CD14-positive monocyte (primary cell): ENCODE data around the gene CLTC. TPM values are rescaled to one million over a fixed set of nuclear protein-coding genes. Genes with fewer than 3 reads are reported as not detected.
A peak's percentile ranks its signal among the peaks of the same experiment; 100 is the strongest.
"Not testable (repeated sequence)": the region's sequence is repeated elsewhere in the genome, so short reads cannot be mapped to it uniquely, and the experiment has no call there.

Experiments
- DNase-seq, 3 donors: peaks; one replicate each; pipeline ENCODE4 v3.0.0-alpha.2; 2011 to 2022
- H2AFZ ChIP-seq: 2 replicates; pipeline ENCODE4 v1.6.0; 2012; ENCODE audit warnings: mild to moderate bottlenecking, low read depth, low read length, inconsistent platforms; ENCODE audit not compliant: insufficient read depth, poor library complexity, severe bottlenecking
- H3K27ac ChIP-seq, 2 donors: 1 replicate in 1 of 2; 2 replicates in 1 of 2; pipeline ENCODE4 v1.5.1; 2012 to 2013; ENCODE audit warnings: low read length in 2 of 2, control low read depth in 1 of 2, inconsistent platforms in 1 of 2, low read depth in 1 of 2, mild to moderate bottlenecking in 1 of 2
- H3K27me3 ChIP-seq, 2 donors: one replicate each; pipeline versions ENCODE4 v1.6.0 to v1.6.1; 2011 to 2013; ENCODE audit warnings: low read length in 2 of 2; ENCODE audit not compliant: control insufficient read depth in 2 of 2, insufficient read depth in 2 of 2
- H3K36me3 ChIP-seq, 2 donors: replicated peaks in 1 of 2; 1 replicate in 1 of 2; 2 replicates in 1 of 2; pipeline versions ENCODE4 v1.5.1 to v1.6.1; 2012 to 2013; ENCODE audit warnings: low read length in 2 of 2, control low read depth in 1 of 2, inconsistent platforms in 1 of 2, mild to moderate bottlenecking in 1 of 2; ENCODE audit not compliant: insufficient read depth in 2 of 2, control insufficient read depth in 1 of 2
- H3K4me1 ChIP-seq, 2 donors: 1 replicate in 1 of 2; 2 replicates in 1 of 2; pipeline versions ENCODE4 v1.5.1 to v1.6.1; 2012 to 2013; ENCODE audit warnings: low read length in 2 of 2, control low read depth in 1 of 2, inconsistent platforms in 1 of 2, mild to moderate bottlenecking in 1 of 2, moderate library complexity in 1 of 2; ENCODE audit not compliant: insufficient read depth in 2 of 2, control insufficient read depth in 1 of 2
- H3K4me2 ChIP-seq: replicated peaks from 2 replicates; pipeline ENCODE3; 2012; ENCODE audit warnings: low read length, moderate library complexity, mild to moderate bottlenecking; ENCODE audit not compliant: poor library complexity, severe bottlenecking; ENCODE audit errors: extremely low read depth
- H3K4me3 ChIP-seq, 3 experiments: fragments of 200-600 bp in 1 of 3; sonication (generic) in 1 of 3; replicated peaks in 1 of 3; 1 replicate in 2 of 3; 2 replicates in 1 of 3; pipeline ENCODE4 v1.5.1; 2011 to 2013; ENCODE audit warnings: low read length in 3 of 3, mild to moderate bottlenecking in 3 of 3, control low read depth in 2 of 3, low read depth in 2 of 3, inconsistent platforms in 1 of 3, moderate library complexity in 1 of 3
- H3K79me2 ChIP-seq: 2 replicates; pipeline ENCODE4 v1.6.0; 2012; ENCODE audit warnings: mild to moderate bottlenecking, control low read depth, inconsistent platforms, low read length, moderate library complexity; ENCODE audit not compliant: insufficient read depth
- H3K9ac ChIP-seq: 2 replicates; pipeline ENCODE4 v1.6.0; 2017; ENCODE audit warnings: low read length, mild to moderate bottlenecking; ENCODE audit not compliant: insufficient read depth, poor library complexity, severe bottlenecking
- H3K9me3 ChIP-seq, 2 donors: replicated peaks in 1 of 2; 1 replicate in 1 of 2; 2 replicates in 1 of 2; pipeline versions ENCODE4 v1.5.1 to v1.6.1; 2012 to 2013; ENCODE audit warnings: low read length in 2 of 2, control low read depth in 1 of 2; ENCODE audit not compliant: control insufficient read depth in 1 of 2, insufficient read depth in 1 of 2
- H4K20me1 ChIP-seq: 2 replicates; pipeline ENCODE4 v1.6.0; 2012; ENCODE audit warnings: mild to moderate bottlenecking, low read length, control low read depth, moderate library complexity; ENCODE audit not compliant: insufficient read depth
- H3K27ac Mint-ChIP-seq, 7 donors: one replicate each; pipeline ENCODE4 v1.8.0; 2020; ENCODE audit warnings: mild to moderate bottlenecking in 7 of 7, mixed read lengths in 7 of 7, moderate library complexity in 6 of 7, inconsistent platforms in 2 of 7
- H3K27me3 Mint-ChIP-seq, 3 donors: one replicate each; pipeline ENCODE4 v1.8.0; 2021 to 2022; ENCODE audit warnings: low read depth in 3 of 3, mild to moderate bottlenecking in 3 of 3, mixed read lengths in 3 of 3, moderate library complexity in 3 of 3, inconsistent platforms in 1 of 3
- H3K36me3 Mint-ChIP-seq, 2 donors: one replicate each; pipeline ENCODE4 v1.8.0; 2020; ENCODE audit warnings: mixed read lengths in 2 of 2, inconsistent platforms in 1 of 2, mild to moderate bottlenecking in 1 of 2
- H3K4me1 Mint-ChIP-seq: one replicate; pipeline ENCODE4 v1.8.0; 2020; ENCODE audit warnings: mild to moderate bottlenecking, mixed read lengths
- H3K4me3 Mint-ChIP-seq, 2 donors: one replicate each; pipeline ENCODE4 v1.8.0; 2020; ENCODE audit warnings: mild to moderate bottlenecking in 2 of 2, mixed read lengths in 2 of 2, moderate library complexity in 1 of 2
- H3K9me3 Mint-ChIP-seq, 7 donors: one replicate each; pipeline ENCODE4 v1.8.0; 2020 to 2022; ENCODE audit warnings: mixed read lengths in 7 of 7, mild to moderate bottlenecking in 6 of 7, moderate library complexity in 6 of 7, inconsistent platforms in 2 of 7
- WGBS: methylation state at CpG from one replicate; pipeline ENCODE4 v1.1.5; 2013; ENCODE audit warnings: missing lambda C conversion rate; ENCODE audit not compliant: insufficient coverage; 5-methylcytosine and 5-hydroxymethylcytosine counted together
- intact Hi-C, 2 donors: fragments of 100-400 bp; cut with micrococcal nuclease; formaldehyde crosslinking; loops; one replicate each; pipeline versions ENCODE4 v1.15.0 to v1.15.1; 2023
- polyA minus RNA-seq: library from RNA; depleted of rRNA, polyadenylated mRNA; stranded (reverse); fragments of >200 nt; gene quantifications from 2 replicates; pipeline ENCODE4 v1.2.3, GENCODE V29; 2012
- polyA plus RNA-seq, 3 donors: library from polyadenylated mRNA; depleted of rRNA in 1 of 3; unstranded in 2 of 3; stranded (reverse) in 1 of 3; fragments of 300-500 nt in 2 of 3; fragments of >200 nt in 1 of 3; fragmentation: Illumina TruSeq in 2 of 3; gene quantifications; 1 replicate in 2 of 3; 2 replicates in 1 of 3; pipeline ENCODE4 v1.2.3, GENCODE V29; 2012 to 2021
- total RNA-seq, 12 experiments: library from RNA in 1 of 12; stranded (reverse) in 1 of 12; fragments of 120-200 nt in 1 of 12; gene quantifications; one replicate each; pipeline ENCODE4 v1.2.4 and lab custom pipeline; 2013 to 2026; ENCODE audit warnings: mixed read lengths in 6 of 12, inconsistent platforms in 1 of 12
- TF ChIP-seq, protein P1 (sequence below): fragments of 200-600 bp; IDR thresholded peaks from one replicate; pipeline ENCODE4 v1.8.0; 2022; ENCODE audit warnings: antibody characterized with exemption, mild to moderate bottlenecking

Gene CLTC
- total RNA-seq (2013) = 103 TPM
- polyA plus RNA-seq (100 to 1,000 TPM in 1 of 3 donors, 10 to 100 TPM in 2; 63.3 to 102 (median 65.1) TPM), polyA minus RNA-seq (55.0 and 65.8 TPM in 2 replicates), total RNA-seq (lab: John Stamatoyannopoulos, UW) (328 to 1,045 (median 525) reads per million in 11 experiments)

DNA sequence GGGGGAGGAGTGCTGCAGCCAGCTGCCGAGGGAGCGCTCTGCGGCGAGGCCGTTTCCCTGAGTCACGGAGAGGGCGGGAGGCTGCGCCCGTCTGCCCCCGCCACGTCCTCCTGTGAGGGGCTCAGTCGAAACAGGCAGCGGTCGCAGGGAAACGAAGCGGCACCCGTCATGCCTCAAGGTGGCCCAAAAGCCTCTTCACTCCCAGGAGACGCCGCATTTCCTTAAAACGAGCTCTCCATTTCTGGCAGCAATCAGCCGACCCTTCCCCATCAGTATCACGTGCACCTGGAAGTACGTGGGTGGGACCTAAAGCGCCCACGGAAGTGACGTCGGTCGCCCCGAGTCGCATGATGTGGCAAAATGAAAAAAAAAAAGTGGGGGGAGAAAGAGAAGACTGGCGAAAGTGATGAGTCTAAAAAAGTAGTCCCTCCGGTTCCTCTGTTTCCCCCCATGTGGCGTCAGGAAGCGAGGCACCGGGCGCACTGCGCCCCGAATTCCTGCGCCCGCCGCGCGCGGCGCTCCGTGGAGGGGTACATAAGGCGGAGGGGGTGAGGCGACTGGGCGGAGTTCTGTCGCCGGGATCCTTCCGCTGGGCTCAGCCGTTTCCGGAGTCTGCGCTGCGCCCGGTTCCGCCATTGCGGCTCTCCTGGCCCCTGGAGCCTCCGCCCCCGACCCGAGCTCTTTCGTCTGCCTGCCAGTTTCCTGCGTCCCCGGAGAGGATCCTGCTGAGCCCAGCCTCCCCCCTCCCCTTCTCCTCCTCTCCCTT is at the start of gene CLTC:
Gene CLTC (plus strand): TSS at position 598 of the 766 bp plus-strand sequence. CDS start 237 bp downstream, outside the sequence.
- WGBS = under 1% methylated on average over 53 of the region's 65 CpGs
- Mint-ChIP-seq H3K4me1 (peaks cover 41% of the 10 kb centered on the region), H3K9me3 (no peaks in the 10 kb centered on the region), H3K27ac (peak within 1 kb of the TSS; percentile 99 to 100 (median 99)), H3K27me3 (peaks cover 0 to 1% (median 0%) of the 10 kb centered on the region in 3 donors), H3K4me3 (peak within 1 kb of the TSS; percentile 92 to 96), H3K36me3 (peaks cover 0 to 3% of the 10 kb centered on the region in 2 donors)
- DNase-seq = peak; percentile 91 to 98 (median 97)
- Histone ChIP-seq H3K36me3 (no peaks in the 10 kb centered on the region), H2AFZ (peak within 1 kb of the TSS; percentile 83), H3K27me3 (no peaks in the 10 kb centered on the region), H3K4me3 (peak within 1 kb of the TSS; percentile 71 to 100 (median 78)), H3K79me2 (peaks cover 61% of the 10 kb centered on the region), H3K4me2 (peak within 1 kb of the TSS; percentile 84), H3K9me3 (no peaks in the 10 kb centered on the region), H3K9ac (peak within 1 kb of the TSS; percentile 100), H3K4me1 (peaks cover 35 to 51% of the 10 kb centered on the region in 2 donors), H4K20me1 (peaks cover 39% of the 10 kb centered on the region), H3K27ac (peak within 1 kb of the TSS; percentile 98 to 100)
- intact Hi-C loops = loop anchor here in 1 of 2 donors (5.0 to 10.0 kb wide), 2 partner anchors 48 to 225 kb away; no protein-coding TSS in a partner anchor
- TF ChIP-seq, protein P1, sequence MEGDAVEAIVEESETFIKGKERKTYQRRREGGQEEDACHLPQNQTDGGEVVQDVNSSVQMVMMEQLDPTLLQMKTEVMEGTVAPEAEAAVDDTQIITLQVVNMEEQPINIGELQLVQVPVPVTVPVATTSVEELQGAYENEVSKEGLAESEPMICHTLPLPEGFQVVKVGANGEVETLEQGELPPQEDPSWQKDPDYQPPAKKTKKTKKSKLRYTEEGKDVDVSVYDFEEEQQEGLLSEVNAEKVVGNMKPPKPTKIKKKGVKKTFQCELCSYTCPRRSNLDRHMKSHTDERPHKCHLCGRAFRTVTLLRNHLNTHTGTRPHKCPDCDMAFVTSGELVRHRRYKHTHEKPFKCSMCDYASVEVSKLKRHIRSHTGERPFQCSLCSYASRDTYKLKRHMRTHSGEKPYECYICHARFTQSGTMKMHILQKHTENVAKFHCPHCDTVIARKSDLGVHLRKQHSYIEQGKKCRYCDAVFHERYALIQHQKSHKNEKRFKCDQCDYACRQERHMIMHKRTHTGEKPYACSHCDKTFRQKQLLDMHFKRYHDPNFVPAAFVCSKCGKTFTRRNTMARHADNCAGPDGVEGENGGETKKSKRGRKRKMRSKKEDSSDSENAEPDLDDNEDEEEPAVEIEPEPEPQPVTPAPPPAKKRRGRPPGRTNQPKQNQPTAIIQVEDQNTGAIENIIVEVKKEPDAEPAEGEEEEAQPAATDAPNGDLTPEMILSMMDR = no peak

DNA sequence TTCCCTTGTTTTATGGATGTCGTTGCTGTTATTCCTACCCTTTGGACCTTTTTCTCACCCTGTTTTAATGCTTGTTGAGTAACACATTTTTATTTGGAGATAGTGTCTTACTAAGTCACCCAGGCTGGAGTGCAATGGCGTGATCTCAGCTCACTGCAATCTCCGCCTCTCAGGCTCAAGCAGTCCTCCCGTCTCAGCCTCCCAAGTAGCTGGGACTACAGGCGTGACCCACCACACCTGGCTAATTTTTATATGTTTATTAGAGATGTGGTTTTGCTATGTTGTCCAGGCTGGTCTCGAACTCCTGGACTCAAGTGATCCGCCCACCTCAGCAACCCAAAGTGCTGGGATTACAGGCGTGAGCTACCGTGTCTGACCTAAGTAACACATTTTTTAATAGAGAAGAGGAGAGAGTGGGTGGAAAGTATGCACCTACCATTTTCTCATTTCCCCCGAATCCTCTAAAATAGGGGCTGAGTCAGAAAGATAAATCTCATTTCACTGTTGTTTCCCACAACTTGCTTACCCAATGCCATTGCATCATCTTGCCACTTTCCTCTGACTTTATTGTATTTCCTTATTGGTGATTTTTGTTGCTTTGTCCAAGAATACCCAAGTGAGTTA is 47.3 kb upstream of the CLTC start:
- H3K27ac Mint-ChIP-seq = peak overlapping the region; percentile 79 to 89 (median 85)
- Histone ChIP-seq H3K4me2 (no peak overlapping the region), H3K27me3 (no peaks in the 10 kb centered on the region), H3K27ac (peak overlapping the region; percentile 39 to 46), H3K4me3 (no peak overlapping the region), H3K9me3 (no peaks in the 10 kb centered on the region), H2AFZ (peak overlapping the region; percentile 9), H3K4me1 (peaks cover 8 to 13% of the 10 kb centered on the region in 2 donors), H3K79me2 (peaks cover 1% of the 10 kb centered on the region), H3K36me3 (peaks cover 0 to 6% of the 10 kb centered on the region in 2 donors), H3K9ac (no peak overlapping the region), H4K20me1 (no peaks in the 10 kb centered on the region)
- TF ChIP-seq, protein P1 = no peak
- WGBS = 68% methylated on average over 3 of the region's 10 CpGs
- no peaks in the 10 kb centered on the region for H3K9me3 Mint-ChIP-seq
- DNase-seq = peak; percentile 47 to 78 (median 63)
- peaks cover 13 to 16% of the 10 kb centered on the region in 2 donors for H3K36me3 Mint-ChIP-seq
- H3K4me1 Mint-ChIP-seq = peaks cover 12% of the 10 kb centered on the region
- H3K4me3 Mint-ChIP-seq = peak overlapping the region in 1 of 2 donors; percentile 55
- no peaks in the 10 kb centered on the region for H3K27me3 Mint-ChIP-seq
- intact Hi-C loops = no loop called here

DNA sequence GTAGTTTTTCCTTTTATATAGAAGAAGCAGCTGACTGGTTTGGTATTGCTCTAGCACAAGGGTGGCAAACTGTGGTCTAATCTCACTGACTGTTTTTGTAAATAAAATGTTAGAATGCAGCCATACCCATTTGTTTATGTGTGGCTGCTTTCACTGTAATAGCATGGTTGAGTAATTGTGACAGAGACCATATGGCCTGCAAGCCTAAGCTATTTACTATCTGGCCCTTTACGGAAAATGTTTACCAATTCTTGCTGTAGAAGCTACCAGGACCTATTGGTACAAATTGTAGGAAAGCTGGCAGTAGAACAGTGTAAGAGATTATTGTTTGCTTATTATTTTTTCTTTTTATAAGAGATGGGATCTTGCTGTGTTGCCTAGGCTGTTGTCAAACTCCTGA is 35.5 kb upstream of the CLTC start:
- H3K27ac Mint-ChIP-seq, intact Hi-C loops, H3K27me3 ChIP-seq, H3K9me3 ChIP-seq, DNase-seq, H3K27ac ChIP-seq, H4K20me1 ChIP-seq, H3K4me2 ChIP-seq, H3K4me3 Mint-ChIP-seq, H3K4me3 ChIP-seq, H3K4me1 ChIP-seq, H3K4me1 Mint-ChIP-seq, H3K9me3 Mint-ChIP-seq, H3K27me3 Mint-ChIP-seq, H3K9ac ChIP-seq, H2AFZ ChIP-seq, H3K36me3 ChIP-seq, H3K79me2 ChIP-seq: not testable (repeated sequence)
- no CpG with 5 or more reads among the region's 1 CpG for WGBS
- peaks cover 9 to 16% of the 10 kb centered on the region in 2 donors for H3K36me3 Mint-ChIP-seq
